ENCODE results near the gene GNB3. TPM values are rescaled to one million over a fixed set of nuclear protein-coding genes. Genes with fewer than 3 reads are reported as not detected.
"Not testable (repeated sequence)": the region's sequence is repeated elsewhere in the genome, so short reads cannot be mapped to it uniquely, and the experiment has no call there.

Gene GNB3
- total RNA-seq, 1 donor from 2014 or later: 5.8 TPM

DNA sequence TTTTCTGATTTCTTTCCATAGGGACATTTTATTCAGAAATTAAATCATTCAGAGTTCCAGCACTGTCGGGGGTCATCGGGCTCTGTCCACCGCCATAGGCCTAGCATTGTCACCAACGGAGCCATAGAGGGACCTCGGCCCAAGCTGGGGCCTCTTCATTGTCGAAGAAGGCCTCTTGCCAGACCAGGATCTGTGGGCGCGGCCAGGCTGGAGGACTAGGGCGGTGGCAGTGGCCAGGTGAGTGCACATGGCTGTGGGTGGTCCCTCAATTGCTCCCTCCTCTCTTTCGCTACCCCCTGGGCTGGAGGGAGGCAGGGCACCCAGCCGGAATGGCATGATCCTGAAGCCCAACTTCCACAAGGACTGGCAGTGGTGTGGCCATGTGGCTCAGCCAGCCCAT, 43.0 kb downstream of the GNB3 start:
- DNase-seq: no peak

DNA sequence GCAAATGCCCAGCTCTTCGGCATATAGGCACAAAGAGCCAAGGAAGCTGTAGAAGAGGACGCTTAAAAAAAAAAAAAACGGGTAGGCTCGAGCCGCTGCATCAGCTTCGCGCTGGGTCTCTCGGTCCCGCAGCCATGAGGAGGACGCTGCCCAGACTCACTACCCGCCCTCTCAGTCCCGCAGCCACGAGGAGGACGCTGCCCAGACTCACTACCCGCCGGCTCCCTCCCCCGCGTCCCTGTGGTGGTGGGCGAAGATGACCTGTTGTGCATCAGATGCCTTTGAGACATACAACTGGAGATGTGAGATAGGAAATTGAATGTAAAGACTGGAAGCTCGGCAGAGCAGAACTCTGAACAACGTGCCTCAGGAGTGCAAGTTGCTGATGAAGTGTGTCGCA, 43.8 kb downstream of the GNB3 start:
- DNase-seq: no peak

DNA sequence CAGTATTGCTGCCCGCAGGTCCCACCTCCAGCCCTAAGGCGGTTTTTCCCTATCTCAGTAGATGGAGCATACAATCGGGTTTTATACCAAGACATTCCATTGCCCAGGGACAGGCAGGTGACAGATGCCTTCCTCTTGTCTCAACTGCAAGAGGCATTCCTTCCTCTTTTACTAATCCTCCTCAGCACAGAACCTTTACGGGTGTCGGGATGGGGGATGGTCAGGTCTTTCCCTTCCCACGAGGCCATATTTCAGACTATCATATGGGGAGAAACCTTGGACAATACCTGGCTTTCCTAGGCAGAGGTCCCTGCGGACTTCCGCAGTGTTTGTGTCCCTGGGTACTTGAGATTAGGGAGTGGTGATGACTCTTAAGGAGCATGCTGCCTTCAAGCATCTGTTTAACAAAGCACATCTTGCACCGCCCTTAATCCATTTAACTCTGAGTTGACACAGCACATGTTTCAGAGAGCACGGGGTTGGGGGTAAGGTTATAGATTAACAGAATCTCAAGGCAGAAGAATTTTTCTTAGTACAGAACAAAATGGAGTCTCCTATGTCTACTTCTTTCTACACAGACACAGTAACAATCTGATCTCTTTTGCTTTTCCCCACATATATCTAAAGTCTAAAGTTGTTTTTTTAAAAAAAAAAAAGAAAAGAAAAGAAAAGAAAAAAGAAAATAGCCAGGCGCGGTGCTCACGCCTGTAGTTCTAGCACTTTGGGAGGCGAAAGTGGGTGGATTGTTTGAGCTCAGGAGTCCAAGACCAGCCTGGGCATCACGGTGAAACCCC, 45.7 kb downstream of the GNB3 start:
- not testable (repeated sequence) for DNase-seq

GRCh38 chr12:6887460-6887859, 46.7 kb downstream of the GNB3 start:
- DNase-seq: no peak

DNA sequence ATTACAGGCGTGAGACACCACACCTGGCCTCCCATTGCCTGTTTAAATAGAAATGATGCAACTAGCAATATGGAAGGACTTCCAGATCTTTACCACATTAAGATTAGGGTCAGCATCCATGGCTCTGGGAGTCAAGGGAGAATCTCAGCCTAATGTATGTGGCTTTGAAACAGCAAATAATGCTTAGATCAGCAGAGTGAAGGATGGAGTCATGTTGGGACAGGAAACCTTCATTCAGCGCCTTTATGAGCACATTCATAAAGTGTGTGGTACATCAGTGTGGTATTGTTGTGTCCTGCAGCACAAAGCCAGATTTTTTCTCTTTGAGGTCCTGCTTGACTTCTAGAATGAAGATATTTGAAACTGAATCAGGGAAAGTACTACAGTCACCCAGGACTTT, 47.6 kb downstream of the GNB3 start:
- no peak for DNase-seq

- not testable (repeated sequence) for DNase-seq
Measured at GRCh38 chr12:6888794-6889193, 48.1 kb downstream of the GNB3 start.

- not testable (repeated sequence) for DNase-seq
Measured at GRCh38 chr12:6889775-6890573, 49.2 kb downstream of the GNB3 start.

- peak; percentile 99 for DNase-seq
Measured at GRCh38 chr12:6890789-6891645, 50.3 kb downstream of the GNB3 start.

DNA sequence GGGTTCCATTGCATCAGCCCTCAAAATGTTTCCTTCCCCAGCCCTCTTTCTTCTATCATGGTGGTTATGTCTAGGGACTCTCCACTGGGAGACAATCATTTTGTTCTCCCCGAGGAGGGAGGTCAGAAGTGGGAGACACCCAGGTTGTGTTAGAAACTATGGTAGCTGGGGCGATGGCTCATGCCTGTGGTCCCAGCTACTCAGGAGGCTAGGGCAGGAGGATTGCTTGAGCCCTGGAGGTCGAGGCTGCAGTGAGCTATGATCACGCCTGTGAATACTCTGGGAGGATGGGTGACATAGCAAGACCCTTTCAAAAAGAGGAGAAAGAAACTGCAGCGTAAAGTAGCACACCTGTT, 50.9 kb downstream of the GNB3 start:
- DNase-seq: no peak

DNA sequence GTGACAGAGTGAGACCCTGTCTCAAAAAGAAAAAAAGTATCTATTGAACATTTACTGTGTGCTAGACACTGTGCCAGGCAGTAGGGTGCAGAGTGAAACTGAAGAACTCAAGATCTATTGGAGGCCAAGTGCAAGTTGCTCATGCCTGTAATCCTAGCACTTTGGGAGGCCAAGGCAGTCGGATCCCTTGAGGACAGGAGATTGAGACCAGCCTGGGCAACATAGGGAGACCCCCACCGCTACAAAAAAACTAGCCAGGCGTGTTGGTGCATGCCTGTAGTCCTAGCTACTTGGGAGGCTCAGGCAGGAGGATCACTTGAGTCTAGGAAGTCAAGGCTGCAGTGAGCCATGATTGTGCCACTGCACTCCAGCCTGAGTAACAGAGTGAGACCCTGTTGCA, 52.0 kb downstream of the GNB3 start:
- not testable (repeated sequence) for DNase-seq

GRCh38 chr12:6894321-6894720, 53.6 kb downstream of the GNB3 start:
- no peak for DNase-seq

Other genes starting within 250 kb of the GNB3 start
- 211 TPM for gene CHD4, start 233.5 kb upstream of the GNB3 start, total RNA-seq
- 2.6 TPM for gene LPAR5, start 205.0 kb upstream of the GNB3 start, total RNA-seq
- gene ACRBP, start 193.5 kb upstream of the GNB3 start, total RNA-seq: 1.5 TPM
- 46.2 TPM for gene ING4, start 177.8 kb upstream of the GNB3 start, total RNA-seq
- 19.7 TPM for gene ZNF384, start 151.6 kb upstream of the GNB3 start, total RNA-seq
- gene PIANP, start 140.1 kb upstream of the GNB3 start, total RNA-seq: 1.6 TPM
- 41.5 TPM for gene COPS7A, start 116.9 kb upstream of the GNB3 start, total RNA-seq
- 103 TPM for gene MLF2, start 87.8 kb upstream of the GNB3 start, total RNA-seq
- 102 TPM for gene PTMS, start 74.6 kb upstream of the GNB3 start, total RNA-seq
- not detected for gene LAG3, start 68.4 kb upstream of the GNB3 start, total RNA-seq
- gene CD4, start 51.4 kb upstream of the GNB3 start, total RNA-seq: 3.7 TPM
- gene GPR162, start 19.1 kb upstream of the GNB3 start, total RNA-seq: 13.1 TPM
- 45.5 TPM for gene P3H3, start 12.5 kb upstream of the GNB3 start, total RNA-seq
- 5.9 TPM for gene CDCA3, start 10.4 kb downstream of the GNB3 start, total RNA-seq
- gene USP5, start 11.2 kb downstream of the GNB3 start, total RNA-seq: 67.0 TPM
- gene TPI1, start 26.6 kb downstream of the GNB3 start, total RNA-seq: 1,153 TPM
- 3.8 TPM for gene SPSB2, start 32.4 kb downstream of the GNB3 start, total RNA-seq
- 5.9 TPM for gene LRRC23, start 63.9 kb downstream of the GNB3 start, total RNA-seq
- 5.5 TPM for gene ENO2, start 73.7 kb downstream of the GNB3 start, total RNA-seq
- 34.3 TPM for gene ATN1, start 87.0 kb downstream of the GNB3 start, total RNA-seq
- gene RNU7-1, start 102.9 kb downstream of the GNB3 start, total RNA-seq: not detected
- gene C12orf57, start 103.1 kb downstream of the GNB3 start, total RNA-seq: 135 TPM
- 11.4 TPM for gene PTPN6, start 110.4 kb downstream of the GNB3 start, total RNA-seq
- gene PHB2, start 129.7 kb downstream of the GNB3 start, total RNA-seq: 238 TPM
- 31.3 TPM for gene EMG1, start 130.0 kb downstream of the GNB3 start, total RNA-seq
- 13.1 TPM for gene LPCAT3, start 177.6 kb downstream of the GNB3 start, total RNA-seq
- 87.7 TPM for gene C1S, start 219.8 kb downstream of the GNB3 start, total RNA-seq